Muscle of arm (tissue), 14 donors: ENCODE measurements around the gene VIPAS39. TPM values are rescaled to one million over a fixed set of nuclear protein-coding genes. Genes with fewer than 3 reads are reported as not detected.

Experiments used
- DNase-seq: peaks from one replicate; pipeline ENCODE4 v3.0.0-alpha.2; 2013
- long read RNA-seq, 11 donors: transcript quantifications; one replicate each; lab custom pipeline, GENCODE V29; 2026
- polyA plus RNA-seq, 12 donors: library from polyadenylated mRNA; unstranded; fragments of 120-200 nt; gene quantifications; one replicate each; pipeline ENCODE4 v1.2.1, GENCODE V29; 2013; ENCODE audit not compliant: insufficient read length in 12 of 12

Gene VIPAS39
- polyA plus RNA-seq: 10 to 100 TPM in 11 of 12 donors, not detected in 1; 21.4 to 39.0 (median 26.0) TPM
- long read RNA-seq, donor 1, partial matches to known transcripts: 64 of 119 reads
- long read RNA-seq, donor 1, other reads (novel, unspliced or antisense): 53 of 119 reads
- long read RNA-seq, donor 2, partial matches to known transcripts: 28 of 110 reads
- long read RNA-seq, donor 2, other reads (novel, unspliced or antisense): 82 of 110 reads
- long read RNA-seq, donor 3, partial matches to known transcripts: 0 of 1 reads
- long read RNA-seq, donor 3, other reads (novel, unspliced or antisense): 0 of 1 reads
- long read RNA-seq, donor 4: 0 reads
- long read RNA-seq, donor 5, partial matches to known transcripts: 0 of 2 reads
- long read RNA-seq, donor 5, other reads (novel, unspliced or antisense): 0 of 2 reads
- long read RNA-seq, donor 6, partial matches to known transcripts: 46 of 78 reads
- long read RNA-seq, donor 6, other reads (novel, unspliced or antisense): 30 of 78 reads
- long read RNA-seq, donor 7: 0 reads
- long read RNA-seq, donor 8, partial matches to known transcripts: 0 of 1 reads
- long read RNA-seq, donor 8, other reads (novel, unspliced or antisense): 0 of 1 reads
- long read RNA-seq, donor 9: 0 reads
- long read RNA-seq, donor 10, partial matches to known transcripts: 0 of 6 reads
- long read RNA-seq, donor 10, other reads (novel, unspliced or antisense): 0 of 6 reads
- long read RNA-seq, donor 11, partial matches to known transcripts: 23 of 74 reads
- long read RNA-seq, donor 11, other reads (novel, unspliced or antisense): 47 of 74 reads

- peak; percentile 98 for DNase-seq
Observed at GRCh38 chr14:77457522-77458248, at the start of gene VIPAS39, which contains the start of gene AHSA1. Gene VIPAS39, minus strand, starts transcription at chr14:77457601. Its CDS starts 3,499 bp downstream, at chr14:77454102. Gene AHSA1, plus strand, starts transcription at chr14:77458093. Its CDS starts 97 bp downstream, at chr14:77458190.

DNA sequence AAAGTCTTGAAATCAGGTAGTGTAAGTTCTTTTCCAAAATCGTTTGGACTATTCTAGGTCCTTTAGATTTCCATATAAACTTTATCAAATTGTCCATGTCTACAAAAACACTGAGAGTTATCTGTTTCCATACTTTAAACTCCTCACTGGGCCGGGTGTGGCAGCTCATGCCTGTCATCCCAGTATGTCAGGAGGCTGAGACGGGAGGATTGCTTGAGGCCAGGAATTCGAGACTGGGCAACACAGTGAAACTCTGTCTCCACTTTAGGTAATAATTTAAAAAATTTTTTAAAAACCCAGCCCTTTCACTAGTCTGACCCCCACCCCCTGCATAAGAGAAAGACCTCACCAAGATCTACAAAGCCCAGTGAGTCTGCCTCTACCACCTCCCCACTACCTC lies 47.6 kb upstream of the VIPAS39 start:
- DNase-seq: no peak

DNA sequence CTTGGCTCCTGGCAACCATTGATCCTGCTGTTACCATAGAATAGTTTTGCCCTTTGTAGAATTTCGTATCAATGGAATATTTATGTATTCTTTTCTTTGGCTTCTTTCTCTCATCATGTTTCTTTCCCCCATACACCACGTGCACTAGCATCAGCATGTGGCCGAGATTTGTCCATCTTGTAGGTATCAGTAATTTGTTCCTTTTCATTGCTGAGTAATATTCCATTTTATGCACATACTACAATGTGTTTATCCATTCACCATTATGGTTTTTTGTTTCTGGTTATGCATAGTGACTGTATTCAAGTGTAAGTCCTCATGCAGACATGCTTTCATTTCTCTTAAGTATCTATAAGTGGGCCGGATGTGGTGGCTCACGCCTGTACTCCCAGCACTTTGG lies 45.7 kb upstream of the VIPAS39 start:
- no peak for DNase-seq

DNA sequence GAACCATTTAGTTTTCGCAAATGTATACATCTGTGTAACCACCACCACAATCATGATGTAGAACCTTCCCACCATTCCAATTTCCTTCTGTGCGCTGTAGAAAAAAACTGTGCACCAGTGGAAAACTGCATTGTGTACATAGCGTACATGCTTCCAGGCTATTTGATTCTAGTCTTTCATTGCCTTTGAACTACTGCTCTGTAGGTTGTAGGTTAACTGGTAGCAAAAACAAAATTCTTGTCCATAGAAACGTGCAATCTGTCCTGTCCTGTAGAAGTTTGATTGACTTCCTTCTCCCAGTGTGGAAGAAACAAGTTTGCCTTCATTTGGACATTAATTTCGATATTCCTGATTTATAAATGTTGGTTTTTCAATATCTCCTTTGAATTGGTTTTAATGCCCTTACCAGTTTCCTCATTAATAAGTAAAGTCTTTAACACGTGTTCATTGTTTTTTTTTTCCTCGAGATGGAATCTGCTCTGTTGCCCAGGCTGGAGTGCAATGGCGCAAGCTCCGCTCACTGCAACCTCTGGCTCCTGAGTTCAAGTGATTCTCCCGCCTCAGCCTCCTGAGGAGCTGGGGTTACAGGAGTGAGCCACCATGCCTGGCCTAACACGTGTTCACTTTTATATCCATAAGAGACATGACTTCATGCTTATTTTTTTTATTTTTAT lies 44.8 kb upstream of the VIPAS39 start:
- no peak for DNase-seq

DNA sequence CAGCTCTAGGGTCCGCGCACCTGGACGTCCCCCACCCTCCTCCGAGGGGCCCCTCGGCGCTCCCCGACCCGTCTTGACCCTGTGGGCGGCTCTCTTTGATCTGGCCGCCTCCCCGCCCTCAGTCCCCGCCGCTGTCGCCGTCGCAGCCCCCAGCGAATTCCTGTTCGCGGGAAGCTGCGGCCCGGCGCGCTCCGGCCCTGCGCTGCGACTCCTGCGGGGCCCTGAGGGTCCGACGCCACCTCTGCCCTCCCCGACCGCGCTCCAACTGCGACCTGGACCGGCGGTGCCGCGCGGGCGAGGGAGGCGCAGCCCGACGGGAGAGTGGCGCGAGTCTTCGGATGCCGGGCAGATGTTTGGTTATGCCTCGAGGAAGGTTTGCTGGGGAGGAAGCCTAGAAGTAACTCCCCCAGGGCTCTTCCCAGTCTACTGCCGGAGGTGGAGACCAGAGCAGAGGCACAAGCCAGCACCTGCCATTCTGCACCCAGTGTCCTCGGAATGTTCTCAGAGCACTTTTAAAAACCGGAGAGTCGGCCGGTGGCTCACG lies 41.7 kb upstream of the VIPAS39 start:
- no peak for DNase-seq

GRCh38 chr14:77498120-77498979 lies 40.9 kb upstream of the VIPAS39 start, which contains the start of gene ISM2:
Gene ISM2, minus strand, starts transcription at chr14:77498816. Its CDS starts 23 bp downstream, at chr14:77498793.
- peak; percentile 14 for DNase-seq

DNA sequence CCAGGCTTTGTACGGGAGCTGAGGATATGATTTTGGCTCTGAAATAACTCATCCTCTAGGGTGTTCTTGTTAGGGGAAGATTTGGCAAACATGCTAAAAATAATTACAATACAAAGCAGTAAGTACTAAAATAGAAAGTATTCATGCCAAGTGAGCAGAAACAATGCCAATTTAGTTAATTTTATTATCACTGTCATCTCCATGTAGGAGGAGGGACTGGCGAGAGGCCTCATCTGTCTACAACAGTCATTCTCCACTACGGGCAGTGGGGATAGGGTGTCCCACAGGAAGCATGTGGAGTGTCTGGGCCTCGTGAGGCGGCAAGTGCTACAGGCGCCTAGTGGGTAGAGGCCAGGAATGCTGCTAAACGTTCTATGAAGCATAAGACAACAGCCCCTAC lies 37.9 kb upstream of the VIPAS39 start:
- no peak for DNase-seq

GRCh38 chr14:77491056-77491455 lies 33.7 kb upstream of the VIPAS39 start:
- no peak for DNase-seq

GRCh38 chr14:77490347-77490986 lies 33.1 kb upstream of the VIPAS39 start:
- DNase-seq: no peak

- no peak for DNase-seq
Observed at GRCh38 chr14:77489041-77489440, 31.6 kb upstream of the VIPAS39 start.

DNA sequence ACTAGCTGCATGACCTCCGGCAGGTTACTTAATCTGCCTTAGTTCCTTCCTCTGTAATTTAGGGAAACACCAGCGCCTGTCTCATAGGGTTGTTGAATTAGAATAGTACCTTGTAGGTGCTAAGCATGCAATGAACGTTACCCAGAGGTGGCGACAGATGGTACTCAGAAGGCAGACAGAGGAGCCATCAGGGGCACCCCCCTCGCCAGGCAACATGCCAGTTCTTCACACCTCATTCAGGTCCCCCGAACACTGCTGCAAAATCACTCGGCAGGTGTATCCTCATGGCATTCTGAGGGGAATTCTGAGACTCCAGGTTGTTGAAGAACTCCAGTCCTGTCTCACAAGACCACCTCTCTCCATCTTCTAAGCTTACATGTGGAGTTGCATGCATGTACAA lies 31.2 kb upstream of the VIPAS39 start:
- no peak for DNase-seq

DNA sequence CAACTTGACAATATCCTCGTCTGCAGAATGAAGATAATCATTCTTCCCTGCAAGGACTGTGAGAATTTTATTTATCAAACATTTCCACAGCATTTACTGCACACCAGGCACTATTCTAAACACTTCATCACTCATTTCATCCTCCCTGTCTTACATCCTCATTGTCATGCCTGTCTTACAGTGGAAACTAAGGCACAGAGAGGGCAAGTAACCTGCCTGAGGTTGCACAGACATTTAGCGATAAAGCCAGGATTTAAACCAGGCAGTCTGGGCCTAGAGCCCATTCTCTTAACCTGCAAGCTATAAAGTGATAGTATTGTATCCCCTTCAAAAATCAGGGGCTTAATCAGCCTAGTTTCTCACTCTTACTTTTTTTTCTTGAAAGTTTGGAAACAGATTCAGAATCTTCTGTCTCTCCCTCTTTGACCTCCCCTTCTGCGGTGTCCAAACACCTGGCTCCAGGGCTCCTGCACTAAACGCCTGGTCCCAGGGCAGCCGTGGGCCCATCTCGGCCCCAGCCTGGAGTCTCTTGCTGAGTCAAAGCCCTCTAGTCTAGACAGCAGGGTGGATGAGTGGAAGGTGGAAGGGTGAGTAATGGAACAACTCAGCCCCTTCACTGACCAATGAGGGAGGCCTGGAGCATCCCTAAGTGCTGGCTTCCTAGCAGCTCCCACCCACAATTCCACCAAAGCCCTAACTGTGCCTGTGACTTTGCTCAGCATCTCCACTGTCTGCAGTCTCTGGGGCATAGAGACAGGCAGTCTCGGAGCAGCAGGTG lies 28.7 kb upstream of the VIPAS39 start:
- no peak for DNase-seq

DNA sequence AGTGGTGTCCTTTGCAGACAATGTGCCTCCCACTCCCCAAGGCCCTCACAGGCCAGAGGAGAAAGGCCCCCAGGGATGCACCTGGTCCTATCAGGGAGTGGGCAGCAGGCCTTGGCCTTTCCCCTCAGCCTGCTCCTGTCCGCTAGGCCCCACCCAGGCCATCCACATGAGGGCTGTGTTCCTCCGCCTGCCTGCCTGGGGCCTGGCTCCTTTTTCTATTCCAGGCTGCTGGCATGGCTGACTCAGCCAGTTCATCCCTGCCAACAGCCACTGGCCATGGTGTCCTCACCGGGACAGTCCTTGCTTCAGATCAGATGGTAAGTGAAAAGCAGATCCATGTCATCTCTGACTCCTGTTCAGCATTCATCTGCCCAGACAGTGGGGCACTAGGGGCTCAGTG lies 27.9 kb upstream of the VIPAS39 start:
- no peak for DNase-seq

- DNase-seq: no peak
Observed at GRCh38 chr14:77482422-77482821, 25.0 kb upstream of the VIPAS39 start.

DNA sequence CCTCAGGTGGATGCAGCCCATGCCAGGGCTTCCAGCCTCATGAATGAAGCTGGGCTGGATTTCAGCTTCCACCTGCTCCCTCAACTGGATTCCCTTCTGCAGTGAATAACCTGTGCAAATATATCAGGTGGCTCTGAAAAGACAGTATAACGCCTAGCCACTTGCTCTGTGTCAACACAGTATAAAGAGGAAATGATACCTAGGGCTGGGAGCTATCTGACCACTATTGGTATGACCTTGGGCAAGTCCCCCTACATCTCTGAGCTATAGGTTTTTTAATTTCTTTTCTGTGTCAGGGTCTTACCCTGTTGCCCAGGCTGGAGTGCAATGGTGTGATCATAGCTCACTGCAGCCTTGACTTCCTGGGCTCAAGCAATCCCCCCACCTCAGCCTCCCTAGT lies 21.4 kb upstream of the VIPAS39 start:
- no peak for DNase-seq

- DNase-seq: no peak
Observed at GRCh38 chr14:77478029-77478428, 20.6 kb upstream of the VIPAS39 start.

DNA sequence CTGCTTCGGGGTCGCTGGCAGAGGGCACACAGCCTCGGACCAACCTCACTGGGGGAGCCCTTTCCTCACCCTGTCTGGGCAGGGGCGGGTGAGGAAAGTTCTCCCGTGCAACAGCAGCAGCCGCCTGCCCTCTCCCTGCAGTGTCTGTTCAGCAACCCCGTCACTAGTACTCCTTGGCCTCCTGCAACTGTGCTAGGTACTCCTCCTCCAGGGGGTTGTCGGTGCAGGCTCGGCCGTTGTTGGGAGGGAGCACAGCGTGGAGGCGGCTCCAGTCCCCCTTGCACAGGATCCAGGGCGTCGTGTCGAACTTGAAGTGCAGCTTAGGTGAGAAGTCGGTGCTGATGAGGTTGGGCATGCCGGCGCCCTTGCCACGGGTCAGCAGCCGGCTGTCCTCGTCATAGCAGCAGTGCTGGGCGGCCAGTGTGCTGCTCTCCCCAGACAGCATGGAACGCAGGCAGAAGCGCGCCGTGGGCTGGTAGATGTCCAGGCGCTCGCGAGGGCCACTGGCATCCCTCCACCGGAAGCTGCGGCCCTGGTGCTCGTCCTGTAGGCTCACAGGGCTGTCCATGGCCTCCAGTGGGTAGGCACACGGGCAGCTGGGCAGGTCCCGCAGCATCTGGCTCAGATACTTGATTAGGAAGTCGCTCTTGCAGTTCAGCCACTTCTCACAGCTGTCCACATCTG lies 18.2 kb upstream of the VIPAS39 start:
- DNase-seq: no peak

GRCh38 chr14:77474479-77475177 lies 17.2 kb upstream of the VIPAS39 start:
- DNase-seq: no peak
